Measurements from ENCODE around the gene ZNF234. TPM values are rescaled to one million over a fixed set of nuclear protein-coding genes. Genes with fewer than 3 reads are reported as not detected.

The ZNF234 gene
- polyA plus RNA-seq, 1 donor from 2014 or later, result 9.1 TPM

DNA sequence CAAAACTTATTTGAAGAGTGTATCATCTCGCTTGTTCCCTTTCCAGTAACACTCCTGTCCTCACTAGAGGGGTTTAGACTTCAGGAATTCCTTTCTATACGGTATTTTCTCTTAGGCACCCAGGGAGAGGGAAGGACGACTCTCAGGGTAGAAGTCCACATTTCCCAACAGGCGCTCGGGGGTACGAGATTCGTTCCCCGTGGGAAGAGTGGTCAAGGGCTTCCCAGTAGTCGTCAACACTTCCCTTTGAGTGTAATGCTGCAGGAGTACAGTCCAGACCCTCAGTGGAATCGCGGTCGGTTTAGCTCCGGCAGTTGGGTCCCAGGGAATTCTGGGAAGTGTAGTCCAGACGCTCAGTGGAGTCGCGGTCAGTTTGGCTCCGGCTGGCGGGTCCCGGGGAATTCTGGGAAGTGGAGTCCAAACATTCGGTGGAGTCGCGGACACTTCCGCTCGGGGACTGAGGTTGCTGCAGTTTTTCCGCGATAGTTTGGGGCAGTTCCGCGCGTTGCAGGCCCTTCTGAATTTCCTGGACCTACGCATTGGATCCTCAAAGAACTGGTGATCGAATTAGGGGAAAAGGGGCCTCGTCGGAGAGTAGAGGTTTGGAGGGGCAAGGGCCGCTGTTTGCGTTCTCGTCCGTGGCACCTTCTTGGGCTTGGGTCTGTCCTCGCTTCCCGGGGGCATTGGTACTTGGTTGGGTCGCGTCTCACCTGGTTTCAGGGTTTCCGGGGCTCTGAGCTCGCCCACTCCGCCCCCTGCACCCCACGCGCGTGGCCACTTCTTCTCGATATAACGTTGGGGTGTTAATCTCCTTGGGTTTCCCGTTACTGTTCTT is 47.2 kb upstream of the ZNF234 start, which contains the start of gene ZNF224:
ZNF224 (plus strand) TSS at position 431 of the 835 bp plus-strand sequence. CDS start 3,513 bp downstream, outside the sequence.
- no peaks in the 10 kb centered on the region for H3K9me2 ChIP-seq (ENCODE audit: insufficient read depth, low read length)
- peak within 1 kb of the TSS; percentile 85 for H3K4me3 ChIP-seq (ENCODE audit: low read length)
- H3K36me3 ChIP-seq (ENCODE audit: insufficient read depth, low read length), result peaks cover 3% of the 10 kb centered on the region
- peak within 1 kb of the TSS; percentile 11 for H3K27ac ChIP-seq (ENCODE audit: low read length)
- H3K79me2 ChIP-seq (replicated peaks; ENCODE audit: insufficient read depth, low read length), result no peaks in the 10 kb centered on the region
- H3K9me3 ChIP-seq (ENCODE audit: low read length), result no peaks in the 10 kb centered on the region
- H3K4me2 ChIP-seq (ENCODE audit: low read length), result peak within 1 kb of the TSS; percentile 91
- TF ChIP-seq MXI1 (conservative IDR thresholded peaks at IDR 0.05; ENCODE audit: poor library complexity, severe bottlenecking) (peak; percentile 65), POLR2AphosphoS5 (IDR thresholded peaks at IDR 0.05) (peak; percentile 43), RAD21 (conservative IDR thresholded peaks at IDR 0.05) (peak; percentile 23), EP300 (conservative IDR thresholded peaks at IDR 0.05; ENCODE audit: poor library complexity, severe bottlenecking) (no peak)
- TF ChIP-seq, protein P1, sequence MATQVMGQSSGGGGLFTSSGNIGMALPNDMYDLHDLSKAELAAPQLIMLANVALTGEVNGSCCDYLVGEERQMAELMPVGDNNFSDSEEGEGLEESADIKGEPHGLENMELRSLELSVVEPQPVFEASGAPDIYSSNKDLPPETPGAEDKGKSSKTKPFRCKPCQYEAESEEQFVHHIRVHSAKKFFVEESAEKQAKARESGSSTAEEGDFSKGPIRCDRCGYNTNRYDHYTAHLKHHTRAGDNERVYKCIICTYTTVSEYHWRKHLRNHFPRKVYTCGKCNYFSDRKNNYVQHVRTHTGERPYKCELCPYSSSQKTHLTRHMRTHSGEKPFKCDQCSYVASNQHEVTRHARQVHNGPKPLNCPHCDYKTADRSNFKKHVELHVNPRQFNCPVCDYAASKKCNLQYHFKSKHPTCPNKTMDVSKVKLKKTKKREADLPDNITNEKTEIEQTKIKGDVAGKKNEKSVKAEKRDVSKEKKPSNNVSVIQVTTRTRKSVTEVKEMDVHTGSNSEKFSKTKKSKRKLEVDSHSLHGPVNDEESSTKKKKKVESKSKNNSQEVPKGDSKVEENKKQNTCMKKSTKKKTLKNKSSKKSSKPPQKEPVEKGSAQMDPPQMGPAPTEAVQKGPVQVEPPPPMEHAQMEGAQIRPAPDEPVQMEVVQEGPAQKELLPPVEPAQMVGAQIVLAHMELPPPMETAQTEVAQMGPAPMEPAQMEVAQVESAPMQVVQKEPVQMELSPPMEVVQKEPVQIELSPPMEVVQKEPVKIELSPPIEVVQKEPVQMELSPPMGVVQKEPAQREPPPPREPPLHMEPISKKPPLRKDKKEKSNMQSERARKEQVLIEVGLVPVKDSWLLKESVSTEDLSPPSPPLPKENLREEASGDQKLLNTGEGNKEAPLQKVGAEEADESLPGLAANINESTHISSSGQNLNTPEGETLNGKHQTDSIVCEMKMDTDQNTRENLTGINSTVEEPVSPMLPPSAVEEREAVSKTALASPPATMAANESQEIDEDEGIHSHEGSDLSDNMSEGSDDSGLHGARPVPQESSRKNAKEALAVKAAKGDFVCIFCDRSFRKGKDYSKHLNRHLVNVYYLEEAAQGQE (IDR thresholded peaks at IDR 0.05; ENCODE audit: borderline replicate concordance), result no peak
- peak within 1 kb of the TSS; percentile 91 for H2AFZ ChIP-seq (ENCODE audit: low read depth, low read length)
- H4K20me1 ChIP-seq (ENCODE audit: insufficient read depth), result no peaks in the 10 kb centered on the region
- no peaks in the 10 kb centered on the region for H3F3A ChIP-seq (ENCODE audit: insufficient read depth, low read length, poor library complexity, severe bottlenecking)
- peak within 1 kb of the TSS; percentile 55 for H3K9ac ChIP-seq (ENCODE audit: low read length)
- H3K27me3 ChIP-seq (ENCODE audit: insufficient read depth, low read depth, low read length), result no peaks in the 10 kb centered on the region

DNA sequence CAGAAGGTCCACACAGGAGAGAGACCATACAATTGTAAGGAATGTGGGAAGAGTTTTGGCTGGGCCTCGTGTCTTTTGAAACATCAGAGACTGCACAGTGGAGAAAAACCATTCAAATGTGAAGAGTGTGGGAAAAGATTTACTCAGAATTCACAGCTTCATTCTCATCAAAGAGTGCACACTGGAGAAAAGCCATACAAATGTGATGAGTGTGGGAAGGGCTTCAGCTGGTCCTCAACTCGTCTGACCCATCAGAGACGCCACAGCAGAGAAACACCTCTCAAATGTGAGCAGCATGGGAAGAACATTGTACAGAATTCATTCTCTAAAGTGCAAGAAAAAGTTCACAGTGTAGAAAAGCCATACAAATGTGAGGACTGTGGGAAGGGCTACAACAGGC is 33.6 kb upstream of the ZNF234 start:
- Histone ChIP-seq H3K27ac (ENCODE audit: low read length) (no peak overlapping the region), H4K20me1 (ENCODE audit: insufficient read depth) (no peaks in the 10 kb centered on the region), H3K9me2 (ENCODE audit: insufficient read depth, low read length) (no peaks in the 10 kb centered on the region), H3K27me3 (ENCODE audit: insufficient read depth, low read depth, low read length) (no peaks in the 10 kb centered on the region), H3K9ac (ENCODE audit: low read length) (no peak overlapping the region), H2AFZ (ENCODE audit: low read depth, low read length) (no peak overlapping the region), H3K4me2 (ENCODE audit: low read length) (no peak overlapping the region), H3K79me2 (replicated peaks; ENCODE audit: insufficient read depth, low read length) (peaks cover 7% of the 10 kb centered on the region), H3K9me3 (ENCODE audit: low read length) (peaks cover 5% of the 10 kb centered on the region), H3K36me3 (ENCODE audit: insufficient read depth, low read length) (peaks cover 32% of the 10 kb centered on the region), H3F3A (ENCODE audit: insufficient read depth, low read length, poor library complexity, severe bottlenecking) (no peaks in the 10 kb centered on the region), H3K4me3 (ENCODE audit: low read length) (no peak overlapping the region)
- TF ChIP-seq TAF1 (IDR thresholded peaks at IDR 0.05; ENCODE audit: low read depth), result no peak
- TF ChIP-seq, protein P2, sequence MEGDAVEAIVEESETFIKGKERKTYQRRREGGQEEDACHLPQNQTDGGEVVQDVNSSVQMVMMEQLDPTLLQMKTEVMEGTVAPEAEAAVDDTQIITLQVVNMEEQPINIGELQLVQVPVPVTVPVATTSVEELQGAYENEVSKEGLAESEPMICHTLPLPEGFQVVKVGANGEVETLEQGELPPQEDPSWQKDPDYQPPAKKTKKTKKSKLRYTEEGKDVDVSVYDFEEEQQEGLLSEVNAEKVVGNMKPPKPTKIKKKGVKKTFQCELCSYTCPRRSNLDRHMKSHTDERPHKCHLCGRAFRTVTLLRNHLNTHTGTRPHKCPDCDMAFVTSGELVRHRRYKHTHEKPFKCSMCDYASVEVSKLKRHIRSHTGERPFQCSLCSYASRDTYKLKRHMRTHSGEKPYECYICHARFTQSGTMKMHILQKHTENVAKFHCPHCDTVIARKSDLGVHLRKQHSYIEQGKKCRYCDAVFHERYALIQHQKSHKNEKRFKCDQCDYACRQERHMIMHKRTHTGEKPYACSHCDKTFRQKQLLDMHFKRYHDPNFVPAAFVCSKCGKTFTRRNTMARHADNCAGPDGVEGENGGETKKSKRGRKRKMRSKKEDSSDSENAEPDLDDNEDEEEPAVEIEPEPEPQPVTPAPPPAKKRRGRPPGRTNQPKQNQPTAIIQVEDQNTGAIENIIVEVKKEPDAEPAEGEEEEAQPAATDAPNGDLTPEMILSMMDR (IDR thresholded peaks at IDR 0.05; ENCODE audit: poor library complexity, severe bottlenecking), result no peak
- TF ChIP-seq MXI1 (conservative IDR thresholded peaks at IDR 0.05; ENCODE audit: poor library complexity, severe bottlenecking), result no peak

DNA sequence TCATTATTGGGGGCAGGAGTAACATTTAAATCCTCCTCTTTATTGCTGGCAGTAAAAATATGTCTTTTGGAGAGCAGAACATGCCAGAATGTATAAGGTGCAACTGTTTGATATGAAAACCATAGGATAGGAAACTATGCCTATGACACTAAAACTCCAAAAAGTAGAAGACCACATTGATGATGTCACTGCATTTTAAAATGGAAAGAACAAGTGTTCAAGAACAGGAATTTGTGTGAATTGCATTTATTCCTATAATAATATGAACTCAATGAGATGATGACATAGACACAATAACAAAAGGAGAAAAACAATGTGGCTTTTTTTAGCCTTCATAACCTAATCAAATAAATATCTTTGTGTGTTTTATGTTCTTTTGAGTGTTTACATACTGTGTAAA is 31.9 kb upstream of the ZNF234 start:
- Histone ChIP-seq H3K9ac (ENCODE audit: low read length) (no peak overlapping the region), H3K4me3 (ENCODE audit: low read length) (no peak overlapping the region), H3K4me2 (ENCODE audit: low read length) (no peak overlapping the region), H3K36me3 (ENCODE audit: insufficient read depth, low read length) (peaks cover 26% of the 10 kb centered on the region), H3K79me2 (replicated peaks; ENCODE audit: insufficient read depth, low read length) (peaks cover 12% of the 10 kb centered on the region), H3K27ac (ENCODE audit: low read length) (no peak overlapping the region), H3K9me3 (ENCODE audit: low read length) (peaks cover 5% of the 10 kb centered on the region), H2AFZ (ENCODE audit: low read depth, low read length) (no peak overlapping the region), H3F3A (ENCODE audit: insufficient read depth, low read length, poor library complexity, severe bottlenecking) (no peaks in the 10 kb centered on the region), H3K9me2 (ENCODE audit: insufficient read depth, low read length) (no peaks in the 10 kb centered on the region), H3K27me3 (ENCODE audit: insufficient read depth, low read depth, low read length) (no peaks in the 10 kb centered on the region), H4K20me1 (ENCODE audit: insufficient read depth) (no peaks in the 10 kb centered on the region)
- TF ChIP-seq MXI1 (conservative IDR thresholded peaks at IDR 0.05; ENCODE audit: poor library complexity, severe bottlenecking) (no peak), SMC3 (conservative IDR thresholded peaks at IDR 0.05; ENCODE audit: poor library complexity) (no peak), EP300 (conservative IDR thresholded peaks at IDR 0.05; ENCODE audit: poor library complexity, severe bottlenecking) (no peak), POLR2AphosphoS5 (IDR thresholded peaks at IDR 0.05) (no peak), EZH2 (IDR thresholded peaks at IDR 0.05; ENCODE audit: borderline replicate concordance, insufficient read depth, low read length, poor library complexity, severe bottlenecking) (no peak)
- TF ChIP-seq, protein P2 (IDR thresholded peaks at IDR 0.05; ENCODE audit: poor library complexity, severe bottlenecking), result no peak
- TF ChIP-seq, protein P1 (IDR thresholded peaks at IDR 0.05; ENCODE audit: borderline replicate concordance), result no peak

Measured in neural cell (in vitro differentiated cells).